ENCODE data around the gene FREY1. TPM values are rescaled to one million over a fixed set of nuclear protein-coding genes. Genes with fewer than 3 reads are reported as not detected.

The FREY1 gene
- total RNA-seq, 3 donors from 2014 or later = 0.48 to 3.2 (median 0.98) TPM

DNA sequence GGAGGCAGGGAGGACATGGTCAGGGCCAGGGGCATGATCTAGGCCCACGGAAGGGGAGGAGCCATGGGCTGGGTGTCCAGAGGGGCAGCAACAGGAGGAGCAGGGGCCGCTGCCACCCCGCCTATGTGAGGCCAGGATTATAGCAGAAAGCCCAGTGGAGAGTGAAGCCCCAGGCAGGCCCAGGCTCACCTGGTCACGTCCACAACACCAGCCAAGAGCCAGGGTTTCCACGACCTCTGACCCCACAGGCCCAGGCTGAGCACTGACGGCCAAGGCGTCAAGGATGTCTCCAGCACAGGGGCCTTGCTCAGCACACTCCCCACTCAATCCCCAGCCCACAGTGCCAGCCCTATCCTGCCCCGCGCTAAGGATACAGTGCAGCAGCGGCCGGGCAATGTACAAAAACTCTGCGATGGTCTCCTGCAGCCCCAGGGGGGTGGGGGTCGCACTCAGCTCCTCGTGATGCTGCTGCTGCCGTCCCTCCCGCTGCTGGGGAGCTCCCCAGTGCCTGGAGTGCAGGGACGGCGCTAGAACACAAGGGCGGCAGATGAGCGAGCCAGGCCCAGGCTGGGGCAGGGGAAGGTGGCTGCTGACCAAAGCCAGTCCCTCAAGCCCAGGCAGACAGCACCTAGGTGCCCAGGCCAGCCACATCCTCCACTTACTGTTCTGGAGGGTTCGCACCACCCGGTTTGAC is 7.0 kb upstream of the FREY1 start:
- TF ChIP-seq, protein P1, sequence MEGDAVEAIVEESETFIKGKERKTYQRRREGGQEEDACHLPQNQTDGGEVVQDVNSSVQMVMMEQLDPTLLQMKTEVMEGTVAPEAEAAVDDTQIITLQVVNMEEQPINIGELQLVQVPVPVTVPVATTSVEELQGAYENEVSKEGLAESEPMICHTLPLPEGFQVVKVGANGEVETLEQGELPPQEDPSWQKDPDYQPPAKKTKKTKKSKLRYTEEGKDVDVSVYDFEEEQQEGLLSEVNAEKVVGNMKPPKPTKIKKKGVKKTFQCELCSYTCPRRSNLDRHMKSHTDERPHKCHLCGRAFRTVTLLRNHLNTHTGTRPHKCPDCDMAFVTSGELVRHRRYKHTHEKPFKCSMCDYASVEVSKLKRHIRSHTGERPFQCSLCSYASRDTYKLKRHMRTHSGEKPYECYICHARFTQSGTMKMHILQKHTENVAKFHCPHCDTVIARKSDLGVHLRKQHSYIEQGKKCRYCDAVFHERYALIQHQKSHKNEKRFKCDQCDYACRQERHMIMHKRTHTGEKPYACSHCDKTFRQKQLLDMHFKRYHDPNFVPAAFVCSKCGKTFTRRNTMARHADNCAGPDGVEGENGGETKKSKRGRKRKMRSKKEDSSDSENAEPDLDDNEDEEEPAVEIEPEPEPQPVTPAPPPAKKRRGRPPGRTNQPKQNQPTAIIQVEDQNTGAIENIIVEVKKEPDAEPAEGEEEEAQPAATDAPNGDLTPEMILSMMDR (IDR thresholded peaks at IDR 0.05) = no peak
- TF ChIP-seq POLR2A (IDR thresholded peaks at IDR 0.05) = no peak
- TF ChIP-seq POLR2AphosphoS5 (IDR thresholded peaks at IDR 0.05) = no peak
- Histone ChIP-seq H3K9me3 (no peaks in the 10 kb centered on the region), H3K36me3 (peaks cover 9% of the 10 kb centered on the region), H3K27ac (no peak overlapping the region), H3K27me3 (no peaks in the 10 kb centered on the region), H3K4me1 (peaks cover 0 to 6% of the 10 kb centered on the region in 2 donors), H3K4me3 (no peak overlapping the region)
- no peak for DNase-seq (ENCODE audit: low spot score in 2 of 2)
- intact Hi-C loops (cut with DNase I; ENCODE audit: low total_unique reads) = no loop called here

DNA sequence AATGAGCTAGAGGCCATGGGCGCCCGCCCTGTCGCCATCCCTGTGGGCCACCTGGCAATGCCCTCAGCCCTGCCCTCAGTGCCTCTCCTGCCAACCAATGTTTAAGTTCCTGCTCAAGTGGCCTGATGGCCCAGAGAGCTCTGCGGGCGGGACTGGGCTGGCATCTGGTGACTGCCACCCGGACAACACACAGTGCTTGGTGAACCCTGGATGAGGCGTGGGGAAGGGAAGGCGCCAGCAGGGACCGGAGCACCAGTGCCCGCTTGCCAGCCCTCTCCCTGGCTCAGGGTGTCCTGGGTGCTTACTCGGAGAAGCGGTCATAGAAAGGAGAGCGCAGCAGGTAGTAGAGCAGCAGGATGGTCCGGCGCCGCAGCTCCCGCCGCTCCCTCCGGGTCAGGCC is 6.4 kb upstream of the FREY1 start:
- H3K4me1 ChIP-seq = peaks cover 0 to 6% of the 10 kb centered on the region in 2 donors
- H3K27ac ChIP-seq = no peak overlapping the region
- no peak for DNase-seq (ENCODE audit: low spot score in 2 of 2)
- intact Hi-C loops (cut with DNase I; ENCODE audit: low total_unique reads) = no loop called here
- H3K36me3 ChIP-seq = peaks cover 9% of the 10 kb centered on the region
- H3K9me3 ChIP-seq = no peaks in the 10 kb centered on the region
- no peaks in the 10 kb centered on the region for H3K27me3 ChIP-seq
- TF ChIP-seq POLR2A (IDR thresholded peaks at IDR 0.05) = no peak
- TF ChIP-seq, protein P1 (IDR thresholded peaks at IDR 0.05) = no peak
- TF ChIP-seq POLR2AphosphoS5 (IDR thresholded peaks at IDR 0.05) = no peak
- no peak overlapping the region for H3K4me3 ChIP-seq

DNA sequence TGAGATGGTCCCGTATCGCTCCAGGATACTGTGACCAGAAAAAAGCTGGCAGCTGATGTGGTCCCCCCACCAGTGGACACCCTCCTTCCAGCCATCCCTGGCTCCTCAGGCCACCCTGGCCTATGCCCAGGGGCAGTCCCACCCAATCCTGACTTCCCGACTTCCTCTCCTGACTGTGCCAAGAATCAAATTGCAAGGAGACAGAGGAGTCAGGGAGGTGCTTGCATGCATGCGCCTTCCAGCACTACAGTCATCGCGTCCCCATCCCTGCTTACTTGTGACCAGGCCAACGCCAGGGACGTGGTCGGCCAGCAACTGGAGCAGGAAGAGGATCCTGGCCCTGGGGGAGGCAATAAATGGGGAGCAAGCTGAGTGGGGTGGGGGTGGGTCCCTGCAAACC is 3.6 kb upstream of the FREY1 start:
- Histone ChIP-seq H3K27me3 (no peaks in the 10 kb centered on the region), H3K4me3 (no peak overlapping the region), H3K4me1 (no peaks in the 10 kb centered on the region), H3K9me3 (no peaks in the 10 kb centered on the region), H3K27ac (no peak overlapping the region), H3K36me3 (peaks cover 9% of the 10 kb centered on the region)
- TF ChIP-seq POLR2AphosphoS5 (IDR thresholded peaks at IDR 0.05) = no peak
- TF ChIP-seq, protein P1 (IDR thresholded peaks at IDR 0.05) = no peak
- intact Hi-C loops (cut with DNase I; ENCODE audit: low total_unique reads) = no loop called here
- DNase-seq (ENCODE audit: low spot score in 2 of 2) = no peak

DNA sequence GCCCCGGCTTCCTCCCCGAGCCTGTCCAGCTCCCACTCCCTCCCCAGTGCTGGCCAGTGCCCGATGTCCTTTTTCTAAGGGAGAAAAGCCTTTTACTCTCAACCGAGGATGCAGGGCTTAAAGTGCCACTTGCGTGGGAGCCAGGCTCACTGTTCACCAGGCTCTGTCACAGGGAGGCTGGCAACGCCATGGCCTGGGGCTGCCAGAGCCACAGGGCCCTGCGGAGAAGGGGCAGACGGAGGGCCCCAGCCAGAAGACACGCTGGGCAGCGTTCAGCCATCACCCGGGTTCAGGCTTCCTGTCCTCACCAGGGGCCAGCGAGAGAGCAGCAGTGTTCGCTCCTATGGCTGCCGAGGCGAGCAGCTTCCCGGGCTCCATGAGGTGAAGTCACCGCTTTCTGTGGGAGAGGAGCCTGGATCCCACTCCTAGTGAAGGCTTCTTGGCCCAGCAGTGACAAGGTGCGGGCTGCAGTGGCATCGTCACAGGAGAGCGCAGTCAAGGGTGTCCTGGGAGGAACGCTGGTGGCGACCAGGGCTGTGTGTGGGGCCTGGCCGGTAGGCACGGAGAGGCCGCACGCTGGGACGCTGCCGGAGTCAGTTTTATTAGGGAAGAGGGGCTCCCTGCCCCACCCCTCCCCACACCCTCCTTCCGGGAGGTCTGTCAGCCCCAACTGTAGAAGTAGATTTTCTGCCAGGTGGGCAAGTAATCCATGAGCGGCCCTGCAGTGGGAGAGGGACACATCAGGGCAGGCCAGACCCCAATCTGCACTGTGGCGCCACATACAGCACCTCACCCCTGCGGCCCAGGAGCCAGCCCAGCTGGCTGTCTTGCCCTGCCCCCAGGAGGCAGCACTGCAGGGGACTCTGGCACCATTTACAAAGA is 2.8 kb upstream of the FREY1 start:
- TF ChIP-seq, protein P1 (IDR thresholded peaks at IDR 0.05) = no peak
- TF ChIP-seq POLR2AphosphoS5 (IDR thresholded peaks at IDR 0.05) = no peak
- TF ChIP-seq POLR2A (IDR thresholded peaks at IDR 0.05) = no peak
- H3K4me1 ChIP-seq = no peaks in the 10 kb centered on the region
- H3K4me3 ChIP-seq = no peak overlapping the region
- no peak for DNase-seq (ENCODE audit: low spot score in 2 of 2)
- H3K9me3 ChIP-seq = no peaks in the 10 kb centered on the region
- peaks cover 9% of the 10 kb centered on the region for H3K36me3 ChIP-seq
- intact Hi-C loops (cut with DNase I; ENCODE audit: low total_unique reads) = no loop called here
- no peak overlapping the region for H3K27ac ChIP-seq
- H3K27me3 ChIP-seq = no peaks in the 10 kb centered on the region

DNA sequence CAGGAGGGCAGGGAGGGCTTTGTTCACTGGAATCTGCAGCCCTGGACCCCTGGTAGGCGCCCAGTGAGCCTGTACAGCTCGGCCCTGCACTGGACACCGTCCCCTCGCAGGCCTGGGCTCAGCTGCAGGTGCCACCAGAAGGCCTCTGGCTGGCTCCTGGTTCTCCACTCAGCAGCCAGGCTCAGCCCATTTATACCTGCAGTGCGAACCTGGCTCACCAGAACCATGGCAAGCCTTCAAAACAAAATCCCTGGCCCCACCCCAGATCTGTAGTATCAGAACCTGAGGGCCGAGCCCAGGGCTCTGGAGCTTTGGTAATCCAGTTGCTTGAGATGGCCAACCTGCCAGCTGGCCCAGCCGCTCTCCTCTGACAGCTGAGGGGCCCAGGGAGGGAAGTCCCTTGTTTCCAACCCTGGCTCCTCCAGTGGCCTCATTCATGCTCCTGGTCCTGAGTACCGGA is 870 bp upstream of the FREY1 start:
- no peak overlapping the region for H3K27ac ChIP-seq
- intact Hi-C loops (cut with DNase I; ENCODE audit: low total_unique reads) = no loop called here
- no peaks in the 10 kb centered on the region for H3K36me3 ChIP-seq
- no peaks in the 10 kb centered on the region for H3K27me3 ChIP-seq
- H3K9me3 ChIP-seq = no peaks in the 10 kb centered on the region
- no peak for TF ChIP-seq POLR2A (IDR thresholded peaks at IDR 0.05)
- no peak for TF ChIP-seq POLR2AphosphoS5 (IDR thresholded peaks at IDR 0.05)
- TF ChIP-seq, protein P1 (IDR thresholded peaks at IDR 0.05) = no peak
- no peaks in the 10 kb centered on the region for H3K4me1 ChIP-seq
- no peak overlapping the region for H3K4me3 ChIP-seq
- DNase-seq (ENCODE audit: low spot score in 2 of 2) = no peak
